ENCODE results near the gene MPZL1. TPM values are rescaled to one million over a fixed set of nuclear protein-coding genes. Genes with fewer than 3 reads are reported as not detected.
"Not testable (repeated sequence)": the region's sequence is repeated elsewhere in the genome, so short reads cannot be mapped to it uniquely, and the experiment has no call there.

MPZL1 gene
- total RNA-seq, 2 donors from 2014 or later, result 17.2 to 20.9 TPM

GRCh38 chr1:167803358-167804207 is 81.8 kb downstream of the MPZL1 start:
- no peaks in the 10 kb centered on the region for H3K27me3 Mint-ChIP-seq (ENCODE audit: low read depth)
- DNase-seq, result peak; percentile 90 to 91
- ATAC-seq (replicated peaks in 1 of 2), result peak; percentile 88 to 90
- H3K4me1 Mint-ChIP-seq (ENCODE audit: low read depth), result peaks cover 26% of the 10 kb centered on the region
- H3K9me3 Mint-ChIP-seq, result no peaks in the 10 kb centered on the region
- H3K4me3 Mint-ChIP-seq, result peak overlapping the region; percentile 68 to 83
- H3K36me3 Mint-ChIP-seq (ENCODE audit: insufficient read depth in 2 of 2), result peaks cover 0 to 2% of the 10 kb centered on the region in 2 donors
- H3K27ac Mint-ChIP-seq, result peak overlapping the region; percentile 88

DNA sequence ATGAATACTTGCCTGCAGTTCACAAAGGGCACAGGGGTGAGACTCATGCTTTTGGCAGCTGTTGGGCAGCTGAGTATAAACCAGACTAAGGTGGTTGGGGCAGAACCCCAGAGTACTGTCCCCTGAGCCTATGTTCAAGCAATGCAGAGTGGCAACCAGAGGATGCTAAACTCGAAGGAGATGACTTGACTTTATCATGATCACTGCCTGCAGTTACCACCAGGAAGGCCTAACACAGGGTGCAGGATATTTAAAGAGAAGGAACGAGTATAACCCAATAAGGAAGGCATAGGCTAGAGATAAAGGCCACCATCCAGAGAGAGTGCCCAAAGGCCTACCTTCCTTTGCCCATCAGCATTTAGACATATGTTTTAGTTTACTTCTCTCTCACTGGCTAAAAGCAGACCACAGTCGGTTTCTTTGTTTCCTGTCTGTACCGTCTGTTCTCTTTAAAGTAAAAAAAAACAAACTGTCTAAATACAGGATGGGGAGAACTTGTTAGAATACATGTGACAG is 83.3 kb downstream of the MPZL1 start:
- H3K4me3 Mint-ChIP-seq, result peak overlapping the region; percentile 68 to 70
- peaks cover 0 to 2% of the 10 kb centered on the region in 2 donors for H3K36me3 Mint-ChIP-seq (ENCODE audit: insufficient read depth in 2 of 2)
- H3K4me1 Mint-ChIP-seq (ENCODE audit: low read depth), result peaks cover 26% of the 10 kb centered on the region
- H3K9me3 Mint-ChIP-seq, result no peaks in the 10 kb centered on the region
- H3K27ac Mint-ChIP-seq, result peak overlapping the region; percentile 96
- ATAC-seq (replicated peaks in 1 of 2) (peak; percentile 84), DNase-seq (peak; percentile 59 to 65)
- H3K27me3 Mint-ChIP-seq (ENCODE audit: low read depth), result peaks cover 5% of the 10 kb centered on the region

- ATAC-seq (replicated peaks in 1 of 2), result not testable (repeated sequence)
These were observed 84.5 kb downstream of the MPZL1 start for GRCh38 chr1:167806235-167806634.

DNA sequence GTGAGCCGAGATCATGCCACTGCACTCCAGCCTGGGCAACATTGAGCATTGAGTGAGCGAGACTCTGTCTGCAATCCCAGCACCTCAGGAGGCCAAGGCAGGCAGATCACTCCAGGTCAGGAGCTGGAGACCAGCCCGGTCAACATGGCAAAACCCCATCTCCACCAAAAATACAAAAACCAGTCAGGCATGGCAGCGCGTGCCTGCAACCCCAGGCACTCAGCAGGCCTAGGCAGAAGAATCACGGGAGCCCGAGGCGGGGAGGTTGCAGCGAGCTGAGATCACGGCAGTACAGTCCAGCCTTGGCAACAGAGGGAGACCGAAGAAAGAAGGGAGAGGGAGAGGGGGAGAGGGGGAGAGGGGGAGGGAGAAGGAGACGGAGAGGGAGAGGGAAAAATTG is 84.9 kb downstream of the MPZL1 start:
- H3K9me3 Mint-ChIP-seq; H3K27ac Mint-ChIP-seq; H3K27me3 Mint-ChIP-seq (ENCODE audit: low read depth); H3K4me3 Mint-ChIP-seq; DNase-seq; H3K36me3 Mint-ChIP-seq (ENCODE audit: insufficient read depth in 2 of 2); ATAC-seq (replicated peaks in 1 of 2): not testable (repeated sequence)
- H3K4me1 Mint-ChIP-seq (ENCODE audit: low read depth), result peaks cover 26% of the 10 kb centered on the region

More at GRCh38 chr1:167806235-167806634, 84.5 kb downstream of the MPZL1 start:
- not testable (repeated sequence) for H3K36me3 Mint-ChIP-seq (ENCODE audit: insufficient read depth in 2 of 2); DNase-seq; H3K27ac Mint-ChIP-seq; H3K9me3 Mint-ChIP-seq; H3K4me3 Mint-ChIP-seq; H3K27me3 Mint-ChIP-seq (ENCODE audit: low read depth)
- H3K4me1 Mint-ChIP-seq (ENCODE audit: low read depth), result peaks cover 26% of the 10 kb centered on the region

GRCh38 chr1:167808104-167808503 is 86.3 kb downstream of the MPZL1 start:
- Mint-ChIP-seq H3K36me3 (ENCODE audit: insufficient read depth in 2 of 2) (peaks cover 8 to 10% of the 10 kb centered on the region in 2 donors), H3K4me1 (ENCODE audit: low read depth) (peaks cover 25% of the 10 kb centered on the region), H3K9me3 (peaks cover 7 to 8% of the 10 kb centered on the region in 2 donors), H3K4me3 (no peak overlapping the region), H3K27me3 (ENCODE audit: low read depth) (peaks cover 6% of the 10 kb centered on the region), H3K27ac (no peak overlapping the region)
- ATAC-seq (replicated peaks in 1 of 2), result no peak
- no peak for DNase-seq

DNA sequence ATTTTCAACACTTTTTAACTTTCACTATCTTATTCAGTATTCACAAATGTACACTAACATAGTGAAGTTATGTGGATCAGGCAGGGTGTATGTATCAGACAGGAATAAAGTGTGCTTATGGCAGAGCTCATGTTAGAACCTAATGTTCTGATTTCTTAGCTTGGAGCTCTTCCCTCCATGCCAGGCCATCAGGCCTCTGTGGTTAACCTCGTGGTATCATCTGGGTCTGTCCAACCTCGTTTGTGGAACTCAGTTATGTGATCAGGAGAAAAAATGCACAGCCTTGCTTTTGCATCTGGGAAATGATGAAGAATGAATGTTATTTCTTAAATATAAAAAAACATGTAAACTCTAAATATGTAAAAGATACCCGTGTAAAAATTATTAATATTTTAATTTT is 86.9 kb downstream of the MPZL1 start:
- Mint-ChIP-seq H3K27ac (no peak overlapping the region), H3K9me3 (peaks cover 7 to 8% of the 10 kb centered on the region in 2 donors), H3K4me1 (ENCODE audit: low read depth) (peaks cover 19% of the 10 kb centered on the region), H3K36me3 (ENCODE audit: insufficient read depth in 2 of 2) (peaks cover 8 to 10% of the 10 kb centered on the region in 2 donors), H3K27me3 (ENCODE audit: low read depth) (peaks cover 6% of the 10 kb centered on the region), H3K4me3 (no peak overlapping the region)
- DNase-seq (no peak), ATAC-seq (replicated peaks in 1 of 2) (no peak)

DNA sequence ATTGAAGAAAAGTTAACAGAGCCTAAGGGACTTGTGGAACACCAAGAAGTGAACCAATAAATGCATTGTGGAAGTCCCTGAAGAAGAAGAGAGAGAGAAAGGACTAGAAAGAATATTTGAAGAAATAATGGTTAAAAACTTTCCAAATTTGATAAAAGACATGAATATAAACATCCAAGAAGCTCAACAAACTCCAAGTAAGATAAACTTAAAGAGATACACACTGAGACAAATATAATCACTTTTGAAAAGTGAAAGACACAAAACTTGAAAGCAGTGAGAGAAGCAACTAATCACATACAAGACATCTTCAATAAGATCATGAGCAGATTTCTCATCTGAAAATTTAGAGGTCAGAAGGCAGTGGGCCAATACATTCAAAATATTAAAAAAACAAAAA is 91.2 kb downstream of the MPZL1 start:
- H3K4me3 Mint-ChIP-seq, result no peak overlapping the region
- peaks cover 12 to 16% of the 10 kb centered on the region in 2 donors for H3K36me3 Mint-ChIP-seq (ENCODE audit: insufficient read depth in 2 of 2)
- no peak for ATAC-seq (replicated peaks in 1 of 2)
- H3K4me1 Mint-ChIP-seq (ENCODE audit: low read depth), result no peaks in the 10 kb centered on the region
- no peak overlapping the region for H3K27ac Mint-ChIP-seq
- H3K27me3 Mint-ChIP-seq (ENCODE audit: low read depth), result peaks cover 6% of the 10 kb centered on the region
- H3K9me3 Mint-ChIP-seq, result peaks cover 15 to 17% of the 10 kb centered on the region in 2 donors
- no peak for DNase-seq

GRCh38 chr1:167815650-167816049 is 93.9 kb downstream of the MPZL1 start:
- Mint-ChIP-seq H3K9me3 (peaks cover 15 to 19% of the 10 kb centered on the region in 2 donors), H3K4me1 (ENCODE audit: low read depth) (peaks cover 6% of the 10 kb centered on the region), H3K36me3 (ENCODE audit: insufficient read depth in 2 of 2) (peaks cover 15 to 20% of the 10 kb centered on the region in 2 donors), H3K27me3 (ENCODE audit: low read depth) (peaks cover 3% of the 10 kb centered on the region), H3K4me3 (no peak overlapping the region), H3K27ac (no peak overlapping the region)
- no peak for ATAC-seq (replicated peaks in 1 of 2)
- DNase-seq, result no peak

DNA sequence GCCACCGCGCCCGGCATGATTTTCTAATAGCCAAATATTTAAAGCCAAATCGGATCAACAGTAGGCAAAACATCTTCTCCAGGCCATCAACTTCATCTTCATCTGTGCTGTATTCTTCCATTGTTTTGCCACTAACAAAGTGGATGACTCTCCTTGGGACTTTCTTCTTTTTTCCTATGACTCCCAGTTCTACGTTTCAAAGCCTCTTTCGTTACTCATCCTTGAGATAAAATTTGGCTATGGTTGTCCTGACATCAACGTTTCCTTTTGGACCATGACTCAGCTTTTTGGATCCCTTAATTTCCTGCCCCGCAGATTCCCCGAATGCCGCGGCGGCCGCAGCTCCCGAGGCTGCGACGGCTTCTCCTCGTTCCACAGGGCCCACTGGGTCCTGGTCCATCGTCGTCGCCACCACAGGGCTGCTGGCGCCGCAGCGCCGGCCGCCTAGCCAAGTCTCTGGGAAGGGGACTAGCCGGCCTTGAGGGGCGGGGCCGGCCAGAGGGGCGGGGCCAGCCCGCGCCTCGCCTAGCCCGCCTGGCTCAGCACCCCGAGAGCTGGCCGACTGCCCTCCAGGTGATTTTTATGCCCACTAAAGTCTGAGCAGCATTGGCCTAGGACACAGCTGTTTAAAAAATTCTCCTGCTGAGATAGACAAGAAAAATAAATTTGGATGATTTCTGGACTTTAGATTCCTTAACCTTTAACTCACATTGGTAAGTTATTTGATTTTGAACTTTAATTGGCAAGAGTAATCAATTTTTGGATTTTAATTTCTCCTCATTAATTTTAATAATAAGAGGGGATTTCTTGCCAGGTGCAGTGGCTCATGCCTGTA is 98.3 kb downstream of the MPZL1 start:
- ATAC-seq (replicated peaks in 1 of 2) (peak; percentile 85 to 87), DNase-seq (peak; percentile 36 to 51)
- Mint-ChIP-seq H3K27ac (peak overlapping the region; percentile 85), H3K9me3 (peaks cover 6 to 10% of the 10 kb centered on the region in 2 donors), H3K4me3 (peak overlapping the region; percentile 84 to 97), H3K4me1 (ENCODE audit: low read depth) (peaks cover 6% of the 10 kb centered on the region), H3K36me3 (ENCODE audit: insufficient read depth in 2 of 2) (peaks cover 9% of the 10 kb centered on the region in 2 donors), H3K27me3 (ENCODE audit: low read depth) (peaks cover 11% of the 10 kb centered on the region)

DNA sequence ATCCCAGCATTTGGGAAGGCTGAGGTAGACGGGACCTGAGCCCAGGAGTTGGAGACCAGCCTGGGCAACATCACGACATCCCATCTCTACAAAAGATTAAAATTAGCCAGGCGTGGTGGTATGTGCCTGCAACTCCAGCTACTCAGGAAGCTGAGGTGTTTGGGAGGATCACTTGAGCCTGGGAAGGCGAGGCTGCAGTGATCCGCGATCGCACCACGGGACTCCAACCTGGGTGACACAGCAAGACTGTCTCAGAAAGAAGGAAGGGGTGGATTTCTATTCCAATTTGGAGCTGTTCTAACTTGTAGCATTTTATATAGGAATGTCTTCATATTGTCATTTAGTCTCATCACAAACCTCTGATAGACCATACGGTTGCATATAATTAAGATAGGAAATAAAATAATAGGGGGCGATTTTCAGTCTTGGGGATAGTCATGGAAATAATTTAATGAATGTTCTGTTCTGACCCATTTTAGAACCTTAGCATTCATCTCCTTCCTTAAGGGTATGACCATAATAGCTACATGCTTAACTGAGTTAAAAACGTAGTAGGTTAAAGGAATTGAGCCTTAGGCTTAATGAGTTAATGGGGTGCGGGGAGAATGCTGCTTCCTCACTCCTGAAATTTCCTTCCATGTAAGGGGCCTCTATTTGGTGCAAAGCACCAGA is 99.0 kb downstream of the MPZL1 start:
- H3K4me3 Mint-ChIP-seq, result no peak overlapping the region
- H3K36me3 Mint-ChIP-seq (ENCODE audit: insufficient read depth in 2 of 2), result peaks cover 4 to 5% of the 10 kb centered on the region in 2 donors
- peaks cover 2 to 4% of the 10 kb centered on the region in 2 donors for H3K9me3 Mint-ChIP-seq
- H3K4me1 Mint-ChIP-seq (ENCODE audit: low read depth), result peaks cover 6% of the 10 kb centered on the region
- DNase-seq (no peak), ATAC-seq (replicated peaks in 1 of 2) (no peak)
- no peak overlapping the region for H3K27ac Mint-ChIP-seq
- H3K27me3 Mint-ChIP-seq (ENCODE audit: low read depth), result peaks cover 11% of the 10 kb centered on the region

DNA sequence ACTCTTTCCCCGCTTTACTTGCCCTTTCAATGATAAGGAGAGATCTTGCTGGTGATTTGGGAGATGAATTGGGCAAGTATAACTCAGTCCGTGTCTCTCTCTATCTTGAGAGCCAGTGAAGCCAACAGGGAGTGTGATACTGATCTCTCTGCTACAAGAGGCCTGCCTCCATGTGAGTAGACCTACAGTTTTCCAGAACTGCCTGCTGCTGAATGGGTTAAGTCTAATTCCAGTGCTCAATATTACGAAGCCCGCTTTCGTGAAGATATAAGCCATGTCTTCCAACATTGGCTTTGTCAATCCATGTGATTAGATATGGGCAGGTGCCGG is 99.5 kb downstream of the MPZL1 start:
- H3K27me3 Mint-ChIP-seq (ENCODE audit: low read depth), result peaks cover 11% of the 10 kb centered on the region
- H3K4me1 Mint-ChIP-seq (ENCODE audit: low read depth), result peaks cover 6% of the 10 kb centered on the region
- ATAC-seq (replicated peaks in 1 of 2) (no peak), DNase-seq (no peak)
- no peak overlapping the region for H3K27ac Mint-ChIP-seq
- H3K36me3 Mint-ChIP-seq (ENCODE audit: insufficient read depth in 2 of 2), result peaks cover 3 to 4% of the 10 kb centered on the region in 2 donors
- peaks cover 0 to 2% of the 10 kb centered on the region in 2 donors for H3K9me3 Mint-ChIP-seq
- no peak overlapping the region for H3K4me3 Mint-ChIP-seq

- Mint-ChIP-seq H3K4me1 (ENCODE audit: low read depth) (peaks cover 6% of the 10 kb centered on the region), H3K27ac (no peak overlapping the region), H3K9me3 (peaks cover 0 to 2% of the 10 kb centered on the region in 2 donors), H3K4me3 (no peak overlapping the region), H3K36me3 (ENCODE audit: insufficient read depth in 2 of 2) (peaks cover 3 to 4% of the 10 kb centered on the region in 2 donors), H3K27me3 (ENCODE audit: low read depth) (peaks cover 11% of the 10 kb centered on the region)
- DNase-seq (no peak), ATAC-seq (replicated peaks in 1 of 2) (no peak)
These were observed 100.3 kb downstream of the MPZL1 start for GRCh38 chr1:167821969-167822685.
